Stimulated activated CD4-positive, alpha-beta T cell treated with anti-CD3 and anti-CD28 coated beads, Interleukin-15, amount 100 ng/mL, for 24 hours (primary cell): Measurements from ENCODE around the gene OR51B2.

Experiments
- DNase-seq: peaks from one replicate; pipeline ENCODE4 v3.0.0-alpha.2; 2020

OR51B2 gene

DNA sequence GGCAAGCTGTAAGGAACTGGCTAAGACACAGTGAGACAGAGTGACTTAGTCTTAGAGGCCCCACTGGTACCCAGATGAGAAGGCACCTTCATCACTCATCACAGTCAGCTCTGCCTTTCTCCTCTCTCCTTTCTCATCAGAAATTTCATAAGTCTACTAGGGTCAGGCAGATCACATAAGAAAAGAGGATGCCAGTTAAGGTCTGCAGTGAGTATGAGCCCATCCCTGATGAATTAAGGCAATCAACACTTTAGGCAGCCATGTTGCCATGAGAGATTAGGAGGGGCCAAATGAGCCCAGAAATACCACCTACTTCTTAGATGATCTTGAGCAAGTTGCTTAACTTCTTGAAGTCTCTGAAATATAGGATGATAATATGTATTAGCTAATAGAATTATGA, 42.5 kb downstream of the OR51B2 start:
- no peak for DNase-seq

DNA sequence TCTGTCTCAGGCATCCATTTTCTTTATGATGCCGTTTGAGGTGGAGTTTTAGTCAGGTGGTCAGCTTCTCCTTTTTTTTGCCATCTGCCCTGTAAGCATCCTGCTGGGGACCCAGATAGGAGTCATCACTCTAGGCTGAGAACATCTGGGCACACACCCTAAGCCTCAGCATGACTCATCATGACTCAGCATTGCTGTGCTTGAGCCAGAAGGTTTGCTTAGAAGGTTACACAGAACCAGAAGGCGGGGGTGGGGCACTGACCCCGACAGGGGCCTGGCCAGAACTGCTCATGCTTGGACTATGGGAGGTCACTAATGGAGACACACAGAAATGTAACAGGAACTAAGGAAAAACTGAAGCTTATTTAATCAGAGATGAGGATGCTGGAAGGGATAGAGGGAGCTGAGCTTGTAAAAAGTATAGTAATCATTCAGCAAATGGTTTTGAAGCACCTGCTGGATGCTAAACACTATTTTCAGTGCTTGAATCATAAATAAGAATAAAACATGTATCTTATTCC, 43.5 kb downstream of the OR51B2 start:
- peak; percentile 23 for DNase-seq

DNA sequence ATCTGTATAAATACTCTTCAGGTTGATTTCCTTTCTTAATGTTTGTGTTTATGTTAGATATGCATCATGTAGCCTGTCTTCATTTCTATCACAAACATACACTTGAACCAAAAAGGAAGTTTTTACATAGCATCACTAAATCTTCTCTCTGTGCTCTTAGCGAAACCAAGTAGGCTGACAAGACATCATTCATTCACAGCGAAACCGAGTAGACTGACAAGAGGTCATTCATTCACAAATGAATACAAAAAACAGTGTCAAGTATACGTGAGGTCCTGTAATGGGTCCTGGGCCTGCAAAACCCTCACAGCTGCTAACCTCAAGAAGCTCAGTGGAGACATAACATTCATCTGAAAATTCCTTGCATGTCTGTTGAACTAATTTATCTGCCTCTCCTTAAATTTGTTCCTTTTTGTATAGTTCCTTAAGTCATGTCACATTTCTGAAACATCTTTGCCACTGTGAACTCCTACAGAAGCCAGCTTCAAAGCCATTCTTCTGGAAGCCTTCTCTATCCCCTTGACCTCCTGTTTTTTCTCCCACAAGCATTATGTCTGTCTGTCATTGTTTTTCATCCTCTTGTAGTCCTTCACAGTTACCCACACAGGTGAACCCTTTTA, 44.5 kb downstream of the OR51B2 start:
- no peak for DNase-seq

DNA sequence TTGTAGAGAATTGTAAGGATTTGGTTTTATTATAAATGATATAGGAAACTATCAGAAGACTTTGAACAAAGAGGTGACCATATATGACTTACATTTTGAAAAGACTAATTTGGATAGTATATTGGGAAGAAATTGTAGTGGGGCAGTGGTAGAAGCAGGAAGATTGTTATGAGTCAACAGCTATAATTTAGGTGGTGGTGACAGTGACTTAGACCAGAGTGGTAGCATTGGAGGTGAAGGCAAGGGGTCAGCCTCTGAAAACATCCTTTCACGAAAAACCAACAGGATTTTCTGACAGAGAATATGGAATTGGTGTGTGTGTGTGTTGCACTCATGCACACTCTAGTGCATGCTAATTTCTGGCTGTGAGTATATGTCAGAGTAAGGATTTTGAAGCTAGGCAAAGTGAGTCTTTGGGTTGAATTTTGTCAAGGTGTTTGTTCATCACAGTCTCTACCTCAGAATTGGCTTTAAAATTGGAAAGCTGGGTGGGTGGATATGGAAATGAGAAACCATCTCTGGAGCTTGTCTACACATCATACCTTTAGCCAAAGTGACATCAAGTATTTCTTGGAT, 46.2 kb downstream of the OR51B2 start:
- no peak for DNase-seq

DNA sequence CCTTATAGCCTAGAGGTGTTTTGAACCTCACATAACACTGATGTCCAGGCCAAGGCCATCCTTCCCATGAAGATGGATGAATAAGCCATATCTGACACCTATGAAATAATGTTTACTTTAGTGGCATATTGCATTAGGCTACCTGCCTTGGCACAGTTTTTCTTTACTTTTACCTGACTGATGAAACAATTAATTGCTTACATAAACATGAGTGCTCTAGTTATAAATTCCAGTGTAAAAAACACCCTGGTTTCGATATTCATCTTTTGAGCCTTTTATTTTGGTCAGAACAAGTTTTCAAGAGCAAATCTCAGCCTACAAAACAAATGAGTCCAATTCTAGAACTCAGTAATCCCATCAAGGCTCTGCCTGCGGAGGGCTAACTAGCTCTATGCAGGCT, 47.4 kb downstream of the OR51B2 start:
- DNase-seq = no peak

DNA sequence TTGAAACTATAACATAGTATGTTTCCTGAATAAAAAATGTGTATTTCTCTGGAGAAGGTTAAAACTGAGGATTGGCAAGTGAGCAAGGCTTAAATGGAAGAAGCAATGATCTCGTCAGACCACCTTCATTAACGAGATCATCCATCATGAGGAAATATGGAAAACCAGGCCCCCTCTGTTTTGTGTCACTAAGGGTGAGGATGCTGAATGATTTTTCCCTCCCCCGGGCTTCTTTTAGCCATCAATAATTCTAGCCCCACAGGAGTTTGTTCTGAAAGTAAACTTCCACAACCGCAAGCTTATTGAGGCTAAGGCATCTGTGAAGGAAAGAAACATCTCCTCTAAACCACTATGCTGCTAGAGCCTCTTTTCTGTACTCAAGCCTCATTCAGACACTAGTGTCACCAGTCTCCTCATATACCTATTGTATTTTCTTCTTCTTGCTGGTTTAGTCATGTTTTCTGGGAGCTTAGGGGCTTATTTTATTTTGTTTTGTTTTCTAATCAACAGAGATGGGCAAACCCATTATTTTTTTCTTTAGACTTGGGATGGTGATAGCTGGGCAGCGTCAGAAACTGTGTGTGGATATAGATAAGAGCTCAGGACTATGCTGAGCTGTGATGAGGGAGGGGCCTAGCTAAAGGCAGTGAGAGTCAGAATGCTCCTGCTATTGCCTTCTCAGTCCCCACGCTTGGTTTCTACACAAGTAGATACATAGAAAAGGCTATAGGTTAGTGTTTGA, 48.6 kb downstream of the OR51B2 start:
- no peak for DNase-seq

DNA sequence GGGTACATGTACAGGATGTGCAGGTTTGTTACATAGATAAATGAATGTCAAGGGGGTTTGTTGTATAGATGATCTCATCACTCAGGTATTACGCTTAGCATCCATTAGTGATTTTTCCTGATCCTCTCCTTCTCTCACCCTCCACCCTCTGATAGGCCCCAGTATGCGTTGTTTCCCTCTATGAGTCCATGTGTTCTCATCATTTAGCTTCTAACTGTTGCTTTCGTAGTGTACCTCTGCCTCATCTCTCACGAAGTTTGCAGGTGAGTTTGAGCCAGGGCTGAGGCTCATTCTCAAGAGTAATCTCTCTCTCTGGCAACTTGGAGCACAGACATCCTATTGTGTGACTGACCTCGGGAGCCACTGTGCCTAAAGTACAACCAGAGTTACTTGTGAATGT, 49.7 kb downstream of the OR51B2 start:
- DNase-seq = no peak
